GM19193 (cell line): ENCODE data around the gene MT2A.

Experiments used
- POLR2A ChIP-seq: IDR thresholded peaks from 4 replicates; pipeline ENCODE4 v1.6.1; 2011; ENCODE audit not compliant: insufficient read depth, insufficient read length; ENCODE audit errors: extremely low read depth

MT2A gene

GRCh38 chr16:56639045-56639444 lies 30.7 kb downstream of the MT2A start:
- TF ChIP-seq POLR2A, result no peak

GRCh38 chr16:56640076-56640475 lies 31.7 kb downstream of the MT2A start:
- TF ChIP-seq POLR2A, result no peak

- TF ChIP-seq POLR2A, result no peak
These were observed 32.8 kb downstream of the MT2A start for GRCh38 chr16:56641166-56641565.

GRCh38 chr16:56643080-56643778 lies 34.8 kb downstream of the MT2A start:
- no peak for TF ChIP-seq POLR2A

GRCh38 chr16:56643833-56644232 lies 35.4 kb downstream of the MT2A start:
- no peak for TF ChIP-seq POLR2A

- no peak for TF ChIP-seq POLR2A
These were observed 36.9 kb downstream of the MT2A start for GRCh38 chr16:56645311-56645710.

- TF ChIP-seq POLR2A, result no peak
These were observed 37.5 kb downstream of the MT2A start for GRCh38 chr16:56645838-56646237.

- no peak for TF ChIP-seq POLR2A
These were observed 39.5 kb downstream of the MT2A start for GRCh38 chr16:56647641-56648431.

GRCh38 chr16:56649271-56649670 lies 40.9 kb downstream of the MT2A start:
- TF ChIP-seq POLR2A, result no peak

- TF ChIP-seq POLR2A, result no peak
These were observed 41.4 kb downstream of the MT2A start for GRCh38 chr16:56649820-56650219.

GRCh38 chr16:56651586-56651985 lies 43.2 kb downstream of the MT2A start, which contains the start of gene MT1B:
Gene MT1B, plus strand, starts transcription at chr16:56651886. Its CDS starts 68 bp downstream, at chr16:56651954.
- TF ChIP-seq POLR2A, result no peak

- TF ChIP-seq POLR2A, result no peak
These were observed 44.2 kb downstream of the MT2A start for GRCh38 chr16:56652600-56652999.

- TF ChIP-seq POLR2A, result no peak
These were observed 44.8 kb downstream of the MT2A start for GRCh38 chr16:56653218-56653617.

GRCh38 chr16:56657555-56658326 lies 49.4 kb downstream of the MT2A start, which contains the start of gene MT1F:
Gene MT1F, plus strand, starts transcription at chr16:56657959. Its CDS starts 100 bp downstream, at chr16:56658059.
- TF ChIP-seq POLR2A, result no peak

GRCh38 chr16:56658327-56658875 lies 50.0 kb downstream of the MT2A start:
- TF ChIP-seq POLR2A, result no peak
